GM23338 (cell line): ENCODE measurements around the gene SPRR1A.

Experiments
- ETS1 ChIP-seq: IDR thresholded peaks from 2 replicates; pipeline ENCODE4 v1.6.1; 2016; ENCODE audit warnings: antibody characterized with exemption
- EZH2phosphoT487 ChIP-seq: fragments of 200-600 bp; sonication (generic); IDR thresholded peaks from one replicate; pipeline ENCODE4 v1.8.1; 2018; ENCODE audit warnings: antibody characterized with exemption; ENCODE audit not compliant: unreplicated experiment
- ZNF331 ChIP-seq: fragments of 250-450 bp; sonication (Bioruptor Pico); IDR thresholded peaks from 2 replicates; pipeline ENCODE4 v1.5.0; 2020; ENCODE audit warnings: low read depth, mild to moderate bottlenecking, moderate library complexity
- TF ChIP-seq, protein P1 (sequence below), 2 experiments: fragments of 200-600 bp in 1 of 2; sonication (generic) in 1 of 2; conservative IDR thresholded peaks; 2 replicates each; pipeline versions ENCODE4 v1.5.1 to v1.6.1; 2016 to 2017; ENCODE audit warnings: antibody characterized with exemption in 2 of 2, low read depth in 2 of 2, mild to moderate bottlenecking in 2 of 2, moderate library complexity in 1 of 2

- TF ChIP-seq, protein P1, sequence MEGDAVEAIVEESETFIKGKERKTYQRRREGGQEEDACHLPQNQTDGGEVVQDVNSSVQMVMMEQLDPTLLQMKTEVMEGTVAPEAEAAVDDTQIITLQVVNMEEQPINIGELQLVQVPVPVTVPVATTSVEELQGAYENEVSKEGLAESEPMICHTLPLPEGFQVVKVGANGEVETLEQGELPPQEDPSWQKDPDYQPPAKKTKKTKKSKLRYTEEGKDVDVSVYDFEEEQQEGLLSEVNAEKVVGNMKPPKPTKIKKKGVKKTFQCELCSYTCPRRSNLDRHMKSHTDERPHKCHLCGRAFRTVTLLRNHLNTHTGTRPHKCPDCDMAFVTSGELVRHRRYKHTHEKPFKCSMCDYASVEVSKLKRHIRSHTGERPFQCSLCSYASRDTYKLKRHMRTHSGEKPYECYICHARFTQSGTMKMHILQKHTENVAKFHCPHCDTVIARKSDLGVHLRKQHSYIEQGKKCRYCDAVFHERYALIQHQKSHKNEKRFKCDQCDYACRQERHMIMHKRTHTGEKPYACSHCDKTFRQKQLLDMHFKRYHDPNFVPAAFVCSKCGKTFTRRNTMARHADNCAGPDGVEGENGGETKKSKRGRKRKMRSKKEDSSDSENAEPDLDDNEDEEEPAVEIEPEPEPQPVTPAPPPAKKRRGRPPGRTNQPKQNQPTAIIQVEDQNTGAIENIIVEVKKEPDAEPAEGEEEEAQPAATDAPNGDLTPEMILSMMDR (conservative IDR thresholded peaks at IDR 0.05; ENCODE audit: low read depth in 2 of 2): no peak
- TF ChIP-seq EZH2phosphoT487 (no peak), ZNF331 (CRISPR knock-in tag) (no peak), ETS1 (no peak)
These were observed 15.6 kb upstream of the SPRR1A start for GRCh38 chr1:152968248-152968647.
